Heart right ventricle (tissue), 16 donors: ENCODE measurements around the gene SENP2. TPM values are rescaled to one million over a fixed set of nuclear protein-coding genes. Genes with fewer than 3 reads are reported as not detected.

Experiments used
- ATAC-seq, 8 donors: fragments of 200-7000 bp; cut with Tn5 transposase; one replicate each; pipeline ENCODE4 v1.9.1; 2020; ENCODE audit warnings: mild to moderate bottlenecking in 8 of 8, moderate library complexity in 8 of 8, moderate number of reproducible peaks in 1 of 8
- DNase-seq, 2 donors: peaks; one replicate each; pipeline ENCODE4 v3.0.0-alpha.2; 2020
- H3K27ac ChIP-seq, 10 donors: fragments of 200-600 bp; sonication (generic) in 2 of 10; one replicate each; pipeline versions ENCODE4 v1.5.0 to v1.8.0; 2020 to 2022; ENCODE audit warnings: mild to moderate bottlenecking in 3 of 10
- H3K27me3 ChIP-seq, 7 donors: fragments of 200-600 bp; one replicate each; pipeline ENCODE4 v1.8.0; 2021 to 2022; ENCODE audit warnings: mild to moderate bottlenecking in 2 of 7
- H3K36me3 ChIP-seq, 9 donors: fragments of 200-600 bp; sonication (generic) in 1 of 9; one replicate each; pipeline versions ENCODE4 v1.5.0 to v1.8.0; 2020 to 2022; ENCODE audit warnings: mild to moderate bottlenecking in 2 of 9
- H3K4me1 ChIP-seq, 9 donors: fragments of 200-600 bp; sonication (generic) in 1 of 9; one replicate each; pipeline versions ENCODE4 v1.5.0 to v1.8.0; 2020 to 2022; ENCODE audit warnings: mild to moderate bottlenecking in 4 of 9
- H3K4me3 ChIP-seq, 10 donors: fragments of 200-600 bp; sonication (generic) in 2 of 10; one replicate each; pipeline versions ENCODE4 v1.5.0 to v1.8.0; 2020 to 2022; ENCODE audit warnings: mild to moderate bottlenecking in 7 of 10, moderate library complexity in 2 of 10
- H3K9me3 ChIP-seq, 11 donors: fragments of 200-600 bp in 10 of 11; sonication (generic) in 2 of 11; one replicate each; pipeline versions ENCODE4 v1.5.0 to v1.8.0; 2013 to 2022; ENCODE audit warnings: mild to moderate bottlenecking in 2 of 11, control low read depth in 1 of 11, moderate library complexity in 1 of 11
- CTCF ChIP-seq, 9 donors: fragments of 200-600 bp; sonication (generic) in 2 of 9; IDR thresholded peaks; one replicate each; pipeline versions ENCODE4 v1.5.0 to v1.8.0; 2021 to 2022; ENCODE audit warnings: antibody characterized with exemption in 9 of 9, mild to moderate bottlenecking in 5 of 9, moderate library complexity in 1 of 9
- WGBS, 2 donors: extraction: QIAGEN DNeasy Blood & Tissue Kit; methylation state at CpG; one replicate each; pipeline ENCODE4 v1.1.7; 2013; ENCODE audit warnings: inconsistent platforms in 1 of 2; 5-methylcytosine and 5-hydroxymethylcytosine counted together
- intact Hi-C, 10 donors: fragments of 100-400 bp; cut with DNase I; formaldehyde crosslinking; loops; one replicate each; pipeline versions ENCODE4 v1.11.1 to v1.14.2; 2022
- polyA plus RNA-seq, 2 donors: library from polyadenylated mRNA; stranded (reverse); fragments of 200-250 nt; gene quantifications; one replicate each; pipeline ENCODE4 v1.2.3, GENCODE V29; 2013
- total RNA-seq, 10 donors: library from RNA; stranded (reverse); fragmentation: NEBNext Ultra II Directional in 3 of 10; extraction: Animal tissue kit (Norgen Biotek cat#: 25700) in 3 of 10; gene quantifications; one replicate each; pipeline versions ENCODE4 v1.2.1 to v1.2.4, GENCODE V29; 2021 to 2023
- donor health status: Arrhythmogenic right ventricular cardiomyopathy.
- donor health status: ischemic (EF 13 %, LVEDD 7.1; RV severe dilation, severe dysfunction).
- donor health status: healthy with polysubstance abuse.
- donor health status: DM: no; HTN: yes; CAD: no.
- donor health status: DM: no; HTN: no; CAD: no.
- donor health status: ischemic (EF 25% LVEDD 6.9; RV normal size, moderate dysfunction).
- donor health status: ischemic (EF 25% LVEDD 5.7; RV mildly dilated, moderate dysfunction).
- donor health status: healthy.
- donor health status: DM: yes; HTN: yes; CAD: no.
- donor health status: Ischemic cardiomyopathy.
- donor health status: ischemic (EF 35%, LVEDD 5.7; RV mildly dilated, moderate dysfunction).
- donor health status: nonischemic (EF 11% LVEDD 7.7; RV severe dilation, severe dysfunction).
- donor health status: DM: yes; HTN: yes; CAD: no.
- donor health status: PGD.
- donor health status: ischemic (EF 29% LVEDD 5.4; RV normal size, mild dysfunction).
- donor health status: nonischemic (EF 23%, LVEDD 6.1; RV moderate dilation, normal function).

SENP2 gene
- total and polyA plus RNA-seq, 12 donors: 7.9 to 46.5 (median 34.9) TPM

- no peak for TF ChIP-seq CTCF (IDR thresholded peaks at IDR 0.05)
- intact Hi-C loops: loop anchor here in 2 of 10 donors (10.0 kb wide), 2 partner anchors 87 to 217 kb away; partner anchors contain the start of genes MAP3K13 (in 1 of the 2) and TMEM41A (in 1 of the 2)
- WGBS, 2 donors: 63 to 68% methylated on average over 3 of the region's 3 CpGs
Observed at GRCh38 chr3:185582236-185582635, 3.9 kb upstream of the SENP2 start.

GRCh38 chr3:185582871-185583270, 3.2 kb upstream of the SENP2 start:
- 26 to 29% methylated on average over 3 of the region's 3 CpGs for WGBS, 2 donors
- H3K4me1 ChIP-seq: peaks cover 4 to 19% (median 14%) of the 10 kb centered on the region in 9 donors
- H3K36me3 ChIP-seq: no peaks in the 10 kb centered on the region
- H3K9me3 ChIP-seq: no peaks in the 10 kb centered on the region
- H3K4me3 ChIP-seq: no peak overlapping the region
- ATAC-seq: no peak
- no peak for TF ChIP-seq CTCF (IDR thresholded peaks at IDR 0.05)
- no peak overlapping the region for H3K27ac ChIP-seq
- no peak for DNase-seq
- peaks cover 0 to 3% (median 0%) of the 10 kb centered on the region in 7 donors for H3K27me3 ChIP-seq
- intact Hi-C loops: loop anchor here in 2 of 10 donors (10.0 kb wide), 2 partner anchors 88 to 218 kb away; partner anchors contain the start of genes MAP3K13 (in 1 of the 2) and TMEM41A (in 1 of the 2)

More at GRCh38 chr3:185582236-185582635, 3.9 kb upstream of the SENP2 start:
- Histone ChIP-seq H3K27me3 (peaks cover 0 to 3% (median 0%) of the 10 kb centered on the region in 7 donors), H3K4me3 (no peak overlapping the region), H3K36me3 (no peaks in the 10 kb centered on the region), H3K4me1 (peaks cover 4 to 17% (median 12%) of the 10 kb centered on the region in 9 donors), H3K27ac (no peak overlapping the region), H3K9me3 (no peaks in the 10 kb centered on the region)
- no peak for DNase-seq
- no peak for ATAC-seq

GRCh38 chr3:185583925-185584324, 2.2 kb upstream of the SENP2 start:
- peaks cover 7 to 30% (median 22%) of the 10 kb centered on the region in 9 donors for H3K4me1 ChIP-seq

GRCh38 chr3:185584686-185585085, 1.4 kb upstream of the SENP2 start:
- no peaks in the 10 kb centered on the region for H3K9me3 ChIP-seq
- DNase-seq (no peak), ATAC-seq (no peak)
- no peak overlapping the region for H3K4me3 ChIP-seq
- WGBS, 2 donors: 92 to 93% methylated on average over 4 of the region's 4 CpGs
- no peak overlapping the region for H3K27ac ChIP-seq
- intact Hi-C loops: loop anchor here in 5 of 10 donors (2.0 to 10.0 kb wide), 4 partner anchors 86 to 220 kb away; partner anchors contain the start of genes TMEM41A (in 4 of the 5) and MAP3K13 (in 1 of the 5)
- peaks cover 7 to 38% (median 28%) of the 10 kb centered on the region in 9 donors for H3K4me1 ChIP-seq
- H3K36me3 ChIP-seq: peaks cover 0 to 1% (median 0%) of the 10 kb centered on the region in 9 donors
- TF ChIP-seq CTCF (IDR thresholded peaks at IDR 0.05): no peak
- no peaks in the 10 kb centered on the region for H3K27me3 ChIP-seq

More at GRCh38 chr3:185583925-185584324, 2.2 kb upstream of the SENP2 start:
- DNase-seq (no peak), ATAC-seq (no peak)
- intact Hi-C loops: loop anchor here in 3 of 10 donors (2.0 to 10.0 kb wide), 3 partner anchors 85 to 219 kb away; partner anchors contain the start of genes TMEM41A (in 2 of the 3) and MAP3K13 (in 1 of the 3)
- no peak overlapping the region for H3K27ac ChIP-seq
- TF ChIP-seq CTCF (IDR thresholded peaks at IDR 0.05): no peak
- 61 to 64% methylated on average over 6 of the region's 6 CpGs for WGBS, 2 donors
- H3K27me3 ChIP-seq: peaks cover 0 to 3% (median 0%) of the 10 kb centered on the region in 7 donors
- H3K4me3 ChIP-seq: no peak overlapping the region
- no peaks in the 10 kb centered on the region for H3K9me3 ChIP-seq
- H3K36me3 ChIP-seq: no peaks in the 10 kb centered on the region
